ENCODE data around the gene ITGAD. TPM values are rescaled to one million over a fixed set of nuclear protein-coding genes. Genes with fewer than 3 reads are reported as not detected.

Gene ITGAD
- total RNA-seq, 1 donor from 2014 or later: not detected

DNA sequence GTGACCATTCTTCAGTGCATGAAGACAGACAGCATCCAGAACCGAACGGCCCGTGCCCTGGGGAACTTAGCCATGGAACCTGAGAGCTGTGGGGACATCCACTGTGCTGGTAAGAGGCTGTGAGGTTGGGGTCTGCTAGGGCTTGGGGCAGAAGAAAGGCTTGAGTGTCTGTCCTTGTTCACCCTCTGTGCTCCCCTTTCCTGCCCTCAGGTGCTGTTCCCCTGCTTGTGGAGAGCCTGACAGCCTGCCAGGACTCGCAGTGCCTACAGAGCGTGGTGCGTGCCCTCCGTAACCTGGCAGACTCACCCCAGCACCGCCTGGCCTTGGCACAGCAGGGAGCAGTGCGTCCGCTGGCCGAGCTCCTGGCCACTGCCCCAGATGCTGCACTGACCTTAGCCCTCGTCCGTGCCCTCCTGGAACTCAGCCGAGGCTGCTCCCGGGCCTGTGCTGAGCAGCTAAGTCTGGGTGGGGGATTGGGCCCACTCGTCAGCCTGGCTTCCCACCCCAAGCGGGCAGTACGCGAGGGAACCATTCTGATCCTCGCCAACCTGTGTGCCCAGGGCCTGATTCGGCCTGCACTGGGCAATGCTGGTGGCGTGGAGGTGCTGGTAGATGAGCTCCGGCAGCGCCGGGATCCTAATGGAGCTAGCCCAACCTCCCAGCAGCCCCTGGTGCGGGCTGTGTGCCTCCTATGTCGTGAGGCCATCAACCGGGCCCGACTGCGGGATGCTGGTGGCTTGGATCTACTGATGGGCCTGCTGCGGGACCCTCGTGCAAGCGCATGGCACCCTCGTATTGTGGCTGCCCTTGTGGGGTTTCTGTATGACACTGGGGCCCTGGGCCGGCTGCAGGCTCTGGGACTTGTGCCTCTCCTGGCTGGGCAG is 69.0 kb downstream of the ITGAD start:
- H3K9me3 Mint-ChIP-seq: no peaks in the 10 kb centered on the region
- TF ChIP-seq, protein P1, sequence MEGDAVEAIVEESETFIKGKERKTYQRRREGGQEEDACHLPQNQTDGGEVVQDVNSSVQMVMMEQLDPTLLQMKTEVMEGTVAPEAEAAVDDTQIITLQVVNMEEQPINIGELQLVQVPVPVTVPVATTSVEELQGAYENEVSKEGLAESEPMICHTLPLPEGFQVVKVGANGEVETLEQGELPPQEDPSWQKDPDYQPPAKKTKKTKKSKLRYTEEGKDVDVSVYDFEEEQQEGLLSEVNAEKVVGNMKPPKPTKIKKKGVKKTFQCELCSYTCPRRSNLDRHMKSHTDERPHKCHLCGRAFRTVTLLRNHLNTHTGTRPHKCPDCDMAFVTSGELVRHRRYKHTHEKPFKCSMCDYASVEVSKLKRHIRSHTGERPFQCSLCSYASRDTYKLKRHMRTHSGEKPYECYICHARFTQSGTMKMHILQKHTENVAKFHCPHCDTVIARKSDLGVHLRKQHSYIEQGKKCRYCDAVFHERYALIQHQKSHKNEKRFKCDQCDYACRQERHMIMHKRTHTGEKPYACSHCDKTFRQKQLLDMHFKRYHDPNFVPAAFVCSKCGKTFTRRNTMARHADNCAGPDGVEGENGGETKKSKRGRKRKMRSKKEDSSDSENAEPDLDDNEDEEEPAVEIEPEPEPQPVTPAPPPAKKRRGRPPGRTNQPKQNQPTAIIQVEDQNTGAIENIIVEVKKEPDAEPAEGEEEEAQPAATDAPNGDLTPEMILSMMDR (IDR thresholded peaks at IDR 0.05; ENCODE audit: unreplicated experiment): no peak
- DNase-seq (ENCODE audit: low spot score in 2 of 2, unreplicated experiment in 2 of 2): no peak
- H3K36me3 Mint-ChIP-seq: peaks cover 20% of the 10 kb centered on the region
- no peaks in the 10 kb centered on the region for H3K27me3 Mint-ChIP-seq (ENCODE audit: low read depth)
- H3K27ac Mint-ChIP-seq: no peak overlapping the region
- peaks cover 19% of the 10 kb centered on the region for H3K4me1 Mint-ChIP-seq
- H3K4me3 Mint-ChIP-seq: no peak overlapping the region

DNA sequence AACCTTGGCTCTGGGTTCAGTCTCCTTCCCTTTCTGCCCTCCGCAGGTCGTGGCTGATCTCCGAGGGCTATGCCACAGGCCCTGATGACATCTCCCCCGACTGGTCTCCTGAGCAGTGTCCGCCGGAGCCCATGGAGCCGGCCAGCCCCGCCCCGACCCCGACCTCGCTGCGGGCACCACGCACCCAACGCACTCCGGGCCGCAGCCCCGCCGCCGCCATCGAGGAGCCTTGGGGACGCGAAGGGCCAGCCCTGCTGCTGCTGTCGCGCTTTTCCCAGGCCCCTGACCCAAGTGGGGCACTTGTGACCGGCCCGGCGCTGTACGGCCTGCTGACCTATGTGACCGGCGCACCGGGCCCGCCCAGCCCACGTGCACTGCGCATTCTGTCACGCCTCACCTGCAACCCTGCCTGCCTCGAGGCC is 71.2 kb downstream of the ITGAD start:
- H3K4me3 Mint-ChIP-seq: no peak overlapping the region
- H3K36me3 Mint-ChIP-seq: peaks cover 20% of the 10 kb centered on the region
- TF ChIP-seq, protein P1 (IDR thresholded peaks at IDR 0.05; ENCODE audit: unreplicated experiment): no peak
- H3K4me1 Mint-ChIP-seq: peaks cover 12% of the 10 kb centered on the region
- no peaks in the 10 kb centered on the region for H3K27me3 Mint-ChIP-seq (ENCODE audit: low read depth)
- no peaks in the 10 kb centered on the region for H3K9me3 Mint-ChIP-seq
- H3K27ac Mint-ChIP-seq: no peak overlapping the region
- DNase-seq (ENCODE audit: low spot score in 2 of 2, unreplicated experiment in 2 of 2): no peak

DNA sequence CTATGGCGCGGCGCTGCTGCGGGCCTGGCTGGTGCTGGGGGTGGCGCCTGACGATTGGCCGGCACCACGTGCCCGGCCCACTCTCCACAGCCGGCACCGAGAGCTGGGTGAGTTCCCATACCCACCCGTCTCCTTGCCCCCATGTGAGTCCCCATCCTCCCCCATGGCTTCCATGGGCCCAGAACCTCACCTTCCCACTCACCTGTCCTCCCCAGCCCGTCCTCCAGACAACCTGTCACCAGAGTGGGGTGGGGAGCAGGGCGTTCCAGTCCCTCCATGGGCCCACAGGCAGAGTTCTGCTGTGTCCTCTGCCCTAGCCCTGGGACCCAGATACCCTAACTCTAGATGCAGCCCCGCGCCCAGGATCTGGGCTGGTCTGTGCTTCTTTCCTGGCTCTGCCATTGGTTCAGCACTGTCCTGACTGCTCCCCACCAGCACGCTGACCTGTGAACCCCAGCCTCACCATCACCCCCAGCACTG is 71.7 kb downstream of the ITGAD start:
- Mint-ChIP-seq H3K27me3 (ENCODE audit: low read depth) (no peaks in the 10 kb centered on the region), H3K27ac (no peak overlapping the region), H3K4me1 (peaks cover 12% of the 10 kb centered on the region), H3K4me3 (no peak overlapping the region), H3K9me3 (no peaks in the 10 kb centered on the region), H3K36me3 (peaks cover 20% of the 10 kb centered on the region)
- TF ChIP-seq, protein P1 (IDR thresholded peaks at IDR 0.05; ENCODE audit: unreplicated experiment): no peak
- no peak for DNase-seq (ENCODE audit: low spot score in 2 of 2, unreplicated experiment in 2 of 2)

DNA sequence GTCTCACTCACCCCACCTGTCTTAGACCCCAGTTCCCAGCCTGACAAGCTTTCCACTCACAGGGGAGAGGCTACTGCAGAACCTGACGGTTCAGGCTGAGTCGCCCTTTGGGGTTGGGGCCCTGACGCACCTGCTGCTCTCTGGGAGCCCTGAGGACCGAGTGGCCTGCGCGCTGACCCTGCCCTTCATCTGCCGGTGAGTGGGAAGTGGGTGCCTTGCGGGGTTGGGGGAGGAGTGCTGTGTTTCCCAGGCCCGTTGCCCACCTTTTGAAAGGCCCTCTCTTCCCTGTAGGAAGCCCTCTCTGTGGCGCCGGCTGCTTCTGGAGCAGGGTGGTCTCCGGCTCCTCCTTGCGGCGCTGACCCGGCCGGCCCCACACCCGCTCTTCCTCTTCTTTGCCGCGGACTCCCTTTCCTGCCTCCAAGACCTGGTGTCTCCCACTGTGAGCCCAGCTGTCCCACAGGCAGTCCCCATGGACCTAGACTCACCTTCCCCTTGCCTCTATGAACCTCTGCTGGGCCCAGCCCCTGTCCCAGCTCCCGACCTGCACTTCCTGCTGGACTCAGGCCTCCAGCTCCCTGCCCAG is 72.7 kb downstream of the ITGAD start:
- Mint-ChIP-seq H3K27ac (no peak overlapping the region), H3K36me3 (peaks cover 20% of the 10 kb centered on the region), H3K9me3 (no peaks in the 10 kb centered on the region), H3K4me3 (no peak overlapping the region), H3K4me1 (peaks cover 4% of the 10 kb centered on the region), H3K27me3 (ENCODE audit: low read depth) (no peaks in the 10 kb centered on the region)
- DNase-seq (ENCODE audit: low spot score in 2 of 2, unreplicated experiment in 2 of 2): no peak
- TF ChIP-seq, protein P1 (IDR thresholded peaks at IDR 0.05; ENCODE audit: unreplicated experiment): no peak

DNA sequence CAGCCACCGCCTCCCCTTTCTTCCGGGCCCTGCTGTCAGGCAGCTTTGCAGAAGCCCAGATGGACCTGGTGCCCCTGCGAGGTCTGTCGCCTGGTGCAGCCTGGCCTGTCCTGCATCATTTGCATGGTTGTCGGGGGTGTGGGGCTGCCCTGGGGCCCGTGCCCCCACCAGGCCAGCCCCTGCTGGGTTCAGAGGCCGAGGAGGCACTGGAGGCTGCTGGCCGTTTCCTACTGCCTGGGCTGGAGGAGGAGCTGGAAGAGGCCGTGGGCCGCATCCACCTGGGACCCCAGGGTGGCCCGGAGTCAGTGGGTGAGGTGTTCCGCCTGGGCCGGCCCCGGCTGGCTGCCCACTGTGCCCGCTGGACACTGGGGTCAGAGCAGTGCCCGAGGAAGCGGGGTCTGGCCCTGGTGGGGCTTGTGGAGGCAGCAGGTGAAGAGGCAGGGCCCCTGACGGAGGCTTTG is 73.3 kb downstream of the ITGAD start:
- Mint-ChIP-seq H3K9me3 (no peaks in the 10 kb centered on the region), H3K4me3 (no peak overlapping the region), H3K36me3 (peaks cover 20% of the 10 kb centered on the region), H3K4me1 (peaks cover 5% of the 10 kb centered on the region), H3K27me3 (ENCODE audit: low read depth) (no peaks in the 10 kb centered on the region), H3K27ac (no peak overlapping the region)
- DNase-seq (ENCODE audit: low spot score in 2 of 2, unreplicated experiment in 2 of 2): no peak
- TF ChIP-seq, protein P1 (IDR thresholded peaks at IDR 0.05; ENCODE audit: unreplicated experiment): no peak

Data from mesothelial cell of epicardium (in vitro differentiated cells).